Spleen (tissue), 7 donors: ENCODE data around the gene CDH13.

ENCODE experiments used
- POLR2A ChIP-seq, 3 donors: fragments of 450-650 bp; IDR thresholded peaks; one replicate each; pipeline ENCODE4 v1.5.1; 2017; ENCODE audit warnings: antibody characterized with exemption in 3 of 3, mild to moderate bottlenecking in 1 of 3
- POLR2AphosphoS5 ChIP-seq, 3 donors: sonication (generic); formaldehyde crosslinking; IDR thresholded peaks; one replicate each; pipeline ENCODE4 v1.5.1; 2017; ENCODE audit warnings: antibody characterized with exemption in 3 of 3
- TF ChIP-seq, protein P1 (sequence below), 11 experiments: fragments of 200-600 bp in 7 of 11; fragments of 450-650 bp in 4 of 11; sonication (generic) in 4 of 11; IDR thresholded peaks in 8 of 11; conservative IDR thresholded peaks in 3 of 11; 1 replicate in 7 of 11; 2 replicates in 4 of 11; pipeline versions ENCODE4 v1.4.0 to v1.8.0; 2016 to 2021; ENCODE audit warnings: antibody characterized with exemption in 11 of 11, inconsistent platforms in 4 of 11, mild to moderate bottlenecking in 1 of 11
- donor health status: DM: no; HTN: no; CAD: no; lungs with moderate emphysema.
- donor health status: DM: no; HTN: no; CAD: no.
- donor health status: DM: no; HTN: no; CAD: no.

- TF ChIP-seq POLR2A (IDR thresholded peaks at IDR 0.05) = no peak
- no peak for TF ChIP-seq POLR2AphosphoS5 (IDR thresholded peaks at IDR 0.05)
- TF ChIP-seq, protein P1, sequence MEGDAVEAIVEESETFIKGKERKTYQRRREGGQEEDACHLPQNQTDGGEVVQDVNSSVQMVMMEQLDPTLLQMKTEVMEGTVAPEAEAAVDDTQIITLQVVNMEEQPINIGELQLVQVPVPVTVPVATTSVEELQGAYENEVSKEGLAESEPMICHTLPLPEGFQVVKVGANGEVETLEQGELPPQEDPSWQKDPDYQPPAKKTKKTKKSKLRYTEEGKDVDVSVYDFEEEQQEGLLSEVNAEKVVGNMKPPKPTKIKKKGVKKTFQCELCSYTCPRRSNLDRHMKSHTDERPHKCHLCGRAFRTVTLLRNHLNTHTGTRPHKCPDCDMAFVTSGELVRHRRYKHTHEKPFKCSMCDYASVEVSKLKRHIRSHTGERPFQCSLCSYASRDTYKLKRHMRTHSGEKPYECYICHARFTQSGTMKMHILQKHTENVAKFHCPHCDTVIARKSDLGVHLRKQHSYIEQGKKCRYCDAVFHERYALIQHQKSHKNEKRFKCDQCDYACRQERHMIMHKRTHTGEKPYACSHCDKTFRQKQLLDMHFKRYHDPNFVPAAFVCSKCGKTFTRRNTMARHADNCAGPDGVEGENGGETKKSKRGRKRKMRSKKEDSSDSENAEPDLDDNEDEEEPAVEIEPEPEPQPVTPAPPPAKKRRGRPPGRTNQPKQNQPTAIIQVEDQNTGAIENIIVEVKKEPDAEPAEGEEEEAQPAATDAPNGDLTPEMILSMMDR (IDR thresholded peaks at IDR 0.05 in 8 of 11, conservative IDR thresholded peaks at IDR 0.05 in 3 of 11) = no peak
Observed at GRCh38 chr16:83630979-83631378, 1004.2 kb downstream of the CDH13 start.
